CD14-positive monocyte (primary cell): Measurements from ENCODE around the gene DLGAP4. TPM values are rescaled to one million over a fixed set of nuclear protein-coding genes. Genes with fewer than 3 reads are reported as not detected.

Experiments
- DNase-seq, 3 donors: peaks; one replicate each; pipeline ENCODE4 v3.0.0-alpha.2; 2011 to 2022
- H2AFZ ChIP-seq: 2 replicates; pipeline ENCODE4 v1.6.0; 2012; ENCODE audit warnings: mild to moderate bottlenecking, low read depth, low read length, inconsistent platforms; ENCODE audit not compliant: insufficient read depth, poor library complexity, severe bottlenecking
- H3K27ac ChIP-seq, 2 donors: 1 replicate in 1 of 2; 2 replicates in 1 of 2; pipeline ENCODE4 v1.5.1; 2012 to 2013; ENCODE audit warnings: low read length in 2 of 2, control low read depth in 1 of 2, inconsistent platforms in 1 of 2, low read depth in 1 of 2, mild to moderate bottlenecking in 1 of 2
- H3K27me3 ChIP-seq, 2 donors: one replicate each; pipeline versions ENCODE4 v1.6.0 to v1.6.1; 2011 to 2013; ENCODE audit warnings: low read length in 2 of 2; ENCODE audit not compliant: control insufficient read depth in 2 of 2, insufficient read depth in 2 of 2
- H3K36me3 ChIP-seq, 2 donors: replicated peaks in 1 of 2; 1 replicate in 1 of 2; 2 replicates in 1 of 2; pipeline versions ENCODE4 v1.5.1 to v1.6.1; 2012 to 2013; ENCODE audit warnings: low read length in 2 of 2, control low read depth in 1 of 2, inconsistent platforms in 1 of 2, mild to moderate bottlenecking in 1 of 2; ENCODE audit not compliant: insufficient read depth in 2 of 2, control insufficient read depth in 1 of 2
- H3K4me1 ChIP-seq, 2 donors: 1 replicate in 1 of 2; 2 replicates in 1 of 2; pipeline versions ENCODE4 v1.5.1 to v1.6.1; 2012 to 2013; ENCODE audit warnings: low read length in 2 of 2, control low read depth in 1 of 2, inconsistent platforms in 1 of 2, mild to moderate bottlenecking in 1 of 2, moderate library complexity in 1 of 2; ENCODE audit not compliant: insufficient read depth in 2 of 2, control insufficient read depth in 1 of 2
- H3K4me2 ChIP-seq: replicated peaks from 2 replicates; pipeline ENCODE3; 2012; ENCODE audit warnings: low read length, moderate library complexity, mild to moderate bottlenecking; ENCODE audit not compliant: poor library complexity, severe bottlenecking; ENCODE audit errors: extremely low read depth
- H3K4me3 ChIP-seq, 3 experiments: fragments of 200-600 bp in 1 of 3; sonication (generic) in 1 of 3; replicated peaks in 1 of 3; 1 replicate in 2 of 3; 2 replicates in 1 of 3; pipeline ENCODE4 v1.5.1; 2011 to 2013; ENCODE audit warnings: low read length in 3 of 3, mild to moderate bottlenecking in 3 of 3, control low read depth in 2 of 3, low read depth in 2 of 3, inconsistent platforms in 1 of 3, moderate library complexity in 1 of 3
- H3K79me2 ChIP-seq: 2 replicates; pipeline ENCODE4 v1.6.0; 2012; ENCODE audit warnings: mild to moderate bottlenecking, control low read depth, inconsistent platforms, low read length, moderate library complexity; ENCODE audit not compliant: insufficient read depth
- H3K9ac ChIP-seq: 2 replicates; pipeline ENCODE4 v1.6.0; 2017; ENCODE audit warnings: low read length, mild to moderate bottlenecking; ENCODE audit not compliant: insufficient read depth, poor library complexity, severe bottlenecking
- H3K9me3 ChIP-seq, 2 donors: replicated peaks in 1 of 2; 1 replicate in 1 of 2; 2 replicates in 1 of 2; pipeline versions ENCODE4 v1.5.1 to v1.6.1; 2012 to 2013; ENCODE audit warnings: low read length in 2 of 2, control low read depth in 1 of 2; ENCODE audit not compliant: control insufficient read depth in 1 of 2, insufficient read depth in 1 of 2
- H4K20me1 ChIP-seq: 2 replicates; pipeline ENCODE4 v1.6.0; 2012; ENCODE audit warnings: mild to moderate bottlenecking, low read length, control low read depth, moderate library complexity; ENCODE audit not compliant: insufficient read depth
- H3K27ac Mint-ChIP-seq, 7 donors: one replicate each; pipeline ENCODE4 v1.8.0; 2020; ENCODE audit warnings: mild to moderate bottlenecking in 7 of 7, mixed read lengths in 7 of 7, moderate library complexity in 6 of 7, inconsistent platforms in 2 of 7
- H3K27me3 Mint-ChIP-seq, 3 donors: one replicate each; pipeline ENCODE4 v1.8.0; 2021 to 2022; ENCODE audit warnings: low read depth in 3 of 3, mild to moderate bottlenecking in 3 of 3, mixed read lengths in 3 of 3, moderate library complexity in 3 of 3, inconsistent platforms in 1 of 3
- H3K36me3 Mint-ChIP-seq, 2 donors: one replicate each; pipeline ENCODE4 v1.8.0; 2020; ENCODE audit warnings: mixed read lengths in 2 of 2, inconsistent platforms in 1 of 2, mild to moderate bottlenecking in 1 of 2
- H3K4me1 Mint-ChIP-seq: one replicate; pipeline ENCODE4 v1.8.0; 2020; ENCODE audit warnings: mild to moderate bottlenecking, mixed read lengths
- H3K4me3 Mint-ChIP-seq, 2 donors: one replicate each; pipeline ENCODE4 v1.8.0; 2020; ENCODE audit warnings: mild to moderate bottlenecking in 2 of 2, mixed read lengths in 2 of 2, moderate library complexity in 1 of 2
- H3K9me3 Mint-ChIP-seq, 7 donors: one replicate each; pipeline ENCODE4 v1.8.0; 2020 to 2022; ENCODE audit warnings: mixed read lengths in 7 of 7, mild to moderate bottlenecking in 6 of 7, moderate library complexity in 6 of 7, inconsistent platforms in 2 of 7
- CTCF ChIP-seq: fragments of 200-600 bp; IDR thresholded peaks from one replicate; pipeline ENCODE4 v1.8.0; 2022; ENCODE audit warnings: antibody characterized with exemption, mild to moderate bottlenecking
- WGBS: methylation state at CpG from one replicate; pipeline ENCODE4 v1.1.5; 2013; ENCODE audit warnings: missing lambda C conversion rate; ENCODE audit not compliant: insufficient coverage; 5-methylcytosine and 5-hydroxymethylcytosine counted together
- intact Hi-C, 2 donors: fragments of 100-400 bp; cut with micrococcal nuclease; formaldehyde crosslinking; loops; one replicate each; pipeline versions ENCODE4 v1.15.0 to v1.15.1; 2023
- polyA plus RNA-seq, 3 donors: library from polyadenylated mRNA; depleted of rRNA in 1 of 3; unstranded in 2 of 3; stranded (reverse) in 1 of 3; fragments of 300-500 nt in 2 of 3; fragments of >200 nt in 1 of 3; fragmentation: Illumina TruSeq in 2 of 3; gene quantifications; 1 replicate in 2 of 3; 2 replicates in 1 of 3; pipeline ENCODE4 v1.2.3, GENCODE V29; 2012 to 2021

DLGAP4 gene
- polyA plus RNA-seq, 3 donors: 9.9 to 52.7 (median 17.6) TPM

- no peak overlapping the region for H3K9ac ChIP-seq
- H3K27ac ChIP-seq: no peak overlapping the region
- intact Hi-C loops: no loop called here
- H3K4me1 ChIP-seq: no peaks in the 10 kb centered on the region
- Mint-ChIP-seq H3K4me1 (no peaks in the 10 kb centered on the region), H3K27me3 (peaks cover 4 to 10% (median 8%) of the 10 kb centered on the region in 3 donors), H3K36me3 (no peaks in the 10 kb centered on the region), H3K27ac (no peak overlapping the region), H3K4me3 (no peak overlapping the region), H3K9me3 (peaks cover 0 to 3% (median 0%) of the 10 kb centered on the region in 7 donors)
- peaks cover 0 to 2% of the 10 kb centered on the region in 2 donors for H3K9me3 ChIP-seq
- H3K4me3 ChIP-seq: no peak overlapping the region
- TF ChIP-seq CTCF: no peak
- H3K27me3 ChIP-seq: no peaks in the 10 kb centered on the region
- H2AFZ ChIP-seq: no peak overlapping the region
- no peaks in the 10 kb centered on the region for H3K36me3 ChIP-seq
- DNase-seq: no peak
- no peaks in the 10 kb centered on the region for H4K20me1 ChIP-seq
- no peaks in the 10 kb centered on the region for H3K79me2 ChIP-seq
- H3K4me2 ChIP-seq: no peak overlapping the region
- WGBS: 74% methylated on average over 2 of the region's 3 CpGs
Measured at GRCh38 chr20:36407199-36407733, 101.1 kb downstream of the DLGAP4 start.

- no peak overlapping the region for H2AFZ ChIP-seq
- H3K79me2 ChIP-seq: no peaks in the 10 kb centered on the region
- H3K4me3 ChIP-seq: no peak overlapping the region
- H3K4me3 Mint-ChIP-seq: no peak overlapping the region
- H3K9me3 ChIP-seq: no peaks in the 10 kb centered on the region
- peaks cover 0 to 2% (median 0%) of the 10 kb centered on the region in 7 donors for H3K9me3 Mint-ChIP-seq
- H3K27ac ChIP-seq: no peak overlapping the region
- no peaks in the 10 kb centered on the region for H3K4me1 ChIP-seq
- H3K4me2 ChIP-seq: no peak overlapping the region
- intact Hi-C loops: no loop called here
- H3K9ac ChIP-seq: no peak overlapping the region
- H3K36me3 ChIP-seq: no peaks in the 10 kb centered on the region
- no peaks in the 10 kb centered on the region for H3K4me1 Mint-ChIP-seq
- no peaks in the 10 kb centered on the region for H3K27me3 ChIP-seq
- no peaks in the 10 kb centered on the region for H4K20me1 ChIP-seq
- H3K27me3 Mint-ChIP-seq: peaks cover 4 to 10% (median 6%) of the 10 kb centered on the region in 3 donors
- no peaks in the 10 kb centered on the region for H3K36me3 Mint-ChIP-seq
- WGBS: 37% methylated on average over 10 of the region's 10 CpGs
- no peak for DNase-seq
- TF ChIP-seq CTCF: no peak
- peak overlapping the region in 1 of 7 donors; percentile 70 for H3K27ac Mint-ChIP-seq
Measured at GRCh38 chr20:36408219-36408618, 102.1 kb downstream of the DLGAP4 start.
